BJ (cell line): ENCODE measurements around the gene RABGAP1L. TPM values are rescaled to one million over a fixed set of nuclear protein-coding genes. Genes with fewer than 3 reads are reported as not detected.

Source experiments
- CTCF ChIA-PET: fragments of 350-600 bp; formaldehyde crosslinking; extraction: SDS; loops from one replicate; lab custom pipeline; 2021; ENCODE audit warnings: antibody characterized with exemption, inconsistent platforms; lab: Yijun Ruan, JAX
- POLR2A ChIA-PET: fragments of 300-600 bp; sonication (Branson Sonifier 250); formaldehyde crosslinking; extraction: SDS; loops from one replicate; lab custom pipeline; 2021; ENCODE audit warnings: antibody characterized with exemption; lab: Charles Lee
- DNase-seq: peaks from one replicate; pipeline ENCODE4 v3.0.0-alpha.2; 2011; ENCODE audit warnings: low read depth
- H3K27me3 ChIP-seq: 2 replicates; pipeline ENCODE4 v1.6.0; 2011; ENCODE audit warnings: low read length; ENCODE audit not compliant: control insufficient read depth, insufficient read depth
- H3K36me3 ChIP-seq: 2 replicates; pipeline ENCODE4 v1.5.1; 2011; ENCODE audit warnings: low read length; ENCODE audit not compliant: control insufficient read depth, insufficient read depth
- H3K4me3 ChIP-seq: 2 replicates; pipeline ENCODE4 v1.5.1; 2011; ENCODE audit warnings: low read depth, mild to moderate bottlenecking, control low read depth, low read length
- CTCF ChIP-seq: IDR thresholded peaks from 2 replicates; pipeline ENCODE4 v1.5.1; 2011; ENCODE audit warnings: low read depth, mild to moderate bottlenecking, control low read depth, inconsistent platforms, low read length, moderate library complexity; ENCODE audit not compliant: insufficient read depth
- polyA plus RNA-seq: library from polyadenylated mRNA; depleted of rRNA; stranded (reverse); fragments of >200 nt; gene quantifications from 2 replicates; pipeline ENCODE4 v1.2.3, GENCODE V29; 2011

RABGAP1L gene
- polyA plus RNA-seq, 1 experiment: 15.9 TPM

DNA sequence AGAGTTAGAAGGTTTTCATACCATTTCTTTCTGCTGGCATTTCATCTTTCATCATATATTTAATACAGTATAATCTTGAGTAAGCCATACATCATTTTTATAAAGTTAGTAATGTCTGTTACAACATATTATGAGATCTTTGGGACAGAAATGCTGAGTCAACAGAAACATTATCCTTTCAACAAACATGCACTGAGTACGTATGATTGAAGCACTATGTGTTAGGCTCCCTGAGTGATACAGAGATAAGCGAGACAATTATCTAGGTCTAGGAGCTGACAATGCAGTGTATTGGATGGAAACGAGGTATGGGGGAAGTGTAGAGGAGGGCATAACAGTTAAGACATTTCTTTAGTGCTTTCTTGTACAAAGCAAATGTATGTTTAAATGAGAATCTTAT is 268.7 kb downstream of the RABGAP1L start:
- POLR2A ChIA-PET: no interaction called here

GRCh38 chr1:174428739-174429138 is 269.4 kb downstream of the RABGAP1L start:
- POLR2A ChIA-PET: no interaction called here
- CTCF ChIA-PET: interaction anchor here (0.6 to 0.8 kb wide), 2 partner anchors 8 to 11 kb away, joined by 3 read pairs; no protein-coding TSS in a partner anchor
- DNase-seq: no peak

More for the DNA sequence above, 268.7 kb downstream of the RABGAP1L start:
- CTCF ChIA-PET: no interaction called here
- DNase-seq: no peak
- Histone ChIP-seq H3K36me3 (no peaks in the 10 kb centered on the region), H3K4me3 (no peak overlapping the region), H3K27me3 (no peaks in the 10 kb centered on the region)
- no peak for TF ChIP-seq CTCF

GRCh38 chr1:174433451-174433850 is 274.1 kb downstream of the RABGAP1L start:
- Histone ChIP-seq H3K36me3 (no peaks in the 10 kb centered on the region), H3K4me3 (no peak overlapping the region), H3K27me3 (no peaks in the 10 kb centered on the region)
- POLR2A ChIA-PET: no interaction called here
- TF ChIP-seq CTCF: no peak
- peak; percentile 7 for DNase-seq
- CTCF ChIA-PET: no interaction called here

More at GRCh38 chr1:174428739-174429138, 269.4 kb downstream of the RABGAP1L start:
- Histone ChIP-seq H3K36me3 (no peaks in the 10 kb centered on the region), H3K4me3 (no peak overlapping the region), H3K27me3 (no peaks in the 10 kb centered on the region)
- TF ChIP-seq CTCF: no peak

DNA sequence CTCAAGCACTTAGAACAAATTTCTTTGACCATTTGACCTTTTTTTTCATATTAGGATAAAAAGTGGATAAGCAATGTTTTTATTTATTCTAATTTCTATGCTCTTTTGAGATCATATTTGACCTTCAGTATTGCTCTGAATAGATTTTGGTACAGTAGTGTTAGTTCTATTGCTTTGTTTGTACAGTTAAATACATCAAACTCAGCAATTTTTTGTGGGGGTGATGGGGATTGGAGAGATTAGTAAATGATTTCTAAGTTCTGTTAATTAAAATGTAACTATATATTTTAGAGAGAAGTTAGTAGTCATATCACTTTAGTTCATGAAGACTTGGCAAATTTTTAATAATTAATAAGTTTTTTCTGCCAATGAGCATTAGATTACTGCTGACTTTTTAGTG is 286.0 kb downstream of the RABGAP1L start:
- no peaks in the 10 kb centered on the region for H3K36me3 ChIP-seq
- H3K27me3 ChIP-seq: no peaks in the 10 kb centered on the region
- POLR2A ChIA-PET: no interaction called here
- no peak overlapping the region for H3K4me3 ChIP-seq
- CTCF ChIA-PET: no interaction called here
- DNase-seq: no peak
- TF ChIP-seq CTCF: no peak

GRCh38 chr1:174445817-174446216 is 286.5 kb downstream of the RABGAP1L start:
- CTCF ChIA-PET: no interaction called here
- Histone ChIP-seq H3K4me3 (no peak overlapping the region), H3K36me3 (no peaks in the 10 kb centered on the region), H3K27me3 (no peaks in the 10 kb centered on the region)
- no peak for TF ChIP-seq CTCF
- no peak for DNase-seq
- POLR2A ChIA-PET: no interaction called here
